Immature natural killer cell (primary cell): Measurements from ENCODE around the gene GRB14. TPM values are rescaled to one million over a fixed set of nuclear protein-coding genes. Genes with fewer than 3 reads are reported as not detected.

Source experiments
- DNase-seq, 3 donors: peaks; one replicate each; pipeline ENCODE4 v3.0.0; 2022; ENCODE audit warnings: mixed read lengths in 1 of 3
- H3K27ac Mint-ChIP-seq, 6 donors: one replicate each; pipeline ENCODE4 v1.8.0; 2020; ENCODE audit warnings: mixed read lengths in 6 of 6, mild to moderate bottlenecking in 5 of 6, inconsistent platforms in 4 of 6, moderate library complexity in 3 of 6
- H3K27me3 Mint-ChIP-seq, 3 donors: one replicate each; pipeline ENCODE4 v1.8.0; 2020 to 2021; ENCODE audit warnings: low read depth in 3 of 3, mild to moderate bottlenecking in 3 of 3, mixed read lengths in 3 of 3, moderate library complexity in 3 of 3, inconsistent platforms in 1 of 3
- H3K36me3 Mint-ChIP-seq, 3 donors: one replicate each; pipeline ENCODE4 v1.8.0; 2020; ENCODE audit warnings: mixed read lengths in 3 of 3, inconsistent platforms in 2 of 3, mild to moderate bottlenecking in 2 of 3
- H3K4me1 Mint-ChIP-seq, 2 donors: one replicate each; pipeline ENCODE4 v1.8.0; 2020; ENCODE audit warnings: inconsistent platforms in 2 of 2, mild to moderate bottlenecking in 2 of 2, mixed read lengths in 2 of 2, moderate library complexity in 1 of 2
- H3K4me3 Mint-ChIP-seq, 5 donors: one replicate each; pipeline ENCODE4 v1.8.0; 2020; ENCODE audit warnings: mild to moderate bottlenecking in 5 of 5, mixed read lengths in 5 of 5, inconsistent platforms in 3 of 5, moderate library complexity in 3 of 5
- H3K9me3 Mint-ChIP-seq, 6 donors: one replicate each; pipeline ENCODE4 v1.8.0; 2020; ENCODE audit warnings: mild to moderate bottlenecking in 6 of 6, mixed read lengths in 6 of 6, inconsistent platforms in 4 of 6, moderate library complexity in 3 of 6
- polyA plus RNA-seq, 3 donors: library from polyadenylated mRNA; unstranded; fragments of 300-500 nt; fragmentation: Illumina TruSeq; gene quantifications; one replicate each; pipeline ENCODE4 v1.2.3, GENCODE V29; 2021

Gene GRB14
- 1 to 10 TPM in 1 of 3 donors, under 1 TPM in 1, not detected in 1; 0.91 to 1.2 TPM for polyA plus RNA-seq

GRCh38 chr2:164620873-164621763 lies at the start of gene GRB14:
Gene GRB14 (minus strand): TSS chr2:164621482. CDS start chr2:164621309, 173 bp downstream.
- peaks cover 0 to 2% of the 10 kb centered on the region in 2 donors for H3K4me1 Mint-ChIP-seq
- DNase-seq = no peak
- peaks cover 0 to 16% (median 3%) of the 10 kb centered on the region in 6 donors for H3K9me3 Mint-ChIP-seq
- H3K36me3 Mint-ChIP-seq = no peaks in the 10 kb centered on the region
- H3K4me3 Mint-ChIP-seq = peak within 1 kb of the TSS; percentile 40 to 61 (median 48)
- no peak within 1 kb of the TSS for H3K27ac Mint-ChIP-seq
- peaks cover 4 to 11% (median 6%) of the 10 kb centered on the region in 3 donors for H3K27me3 Mint-ChIP-seq

GRCh38 chr2:164669291-164669690 lies 48.0 kb upstream of the GRB14 start:
- Mint-ChIP-seq H3K27me3 (peaks cover 0 to 1% (median 0%) of the 10 kb centered on the region in 3 donors), H3K36me3 (no peaks in the 10 kb centered on the region), H3K27ac (no peak overlapping the region), H3K4me3 (no peak overlapping the region), H3K4me1 (no peaks in the 10 kb centered on the region), H3K9me3 (peaks cover 0 to 5% (median 1%) of the 10 kb centered on the region in 6 donors)
- DNase-seq = no peak

GRCh38 chr2:164667566-164667965 lies 46.3 kb upstream of the GRB14 start:
- Mint-ChIP-seq H3K9me3 (peaks cover 0 to 6% (median 3%) of the 10 kb centered on the region in 6 donors), H3K27me3 (no peaks in the 10 kb centered on the region), H3K27ac (no peak overlapping the region), H3K4me1 (no peaks in the 10 kb centered on the region), H3K36me3 (no peaks in the 10 kb centered on the region), H3K4me3 (no peak overlapping the region)
- no peak for DNase-seq

GRCh38 chr2:164664070-164664469 lies 42.8 kb upstream of the GRB14 start:
- no peak overlapping the region for H3K4me3 Mint-ChIP-seq
- H3K9me3 Mint-ChIP-seq = peaks cover 0 to 9% (median 5%) of the 10 kb centered on the region in 6 donors
- no peak overlapping the region for H3K27ac Mint-ChIP-seq
- H3K4me1 Mint-ChIP-seq = no peaks in the 10 kb centered on the region
- no peak for DNase-seq
- H3K27me3 Mint-ChIP-seq = peaks cover 0 to 1% (median 0%) of the 10 kb centered on the region in 3 donors
- no peaks in the 10 kb centered on the region for H3K36me3 Mint-ChIP-seq

- DNase-seq = no peak
- H3K27ac Mint-ChIP-seq = no peak overlapping the region
- H3K4me3 Mint-ChIP-seq = no peak overlapping the region
- H3K27me3 Mint-ChIP-seq = peaks cover 0 to 1% (median 0%) of the 10 kb centered on the region in 3 donors
- no peaks in the 10 kb centered on the region for H3K4me1 Mint-ChIP-seq
- peaks cover 0 to 9% (median 5%) of the 10 kb centered on the region in 6 donors for H3K9me3 Mint-ChIP-seq
- H3K36me3 Mint-ChIP-seq = no peaks in the 10 kb centered on the region
Measured at GRCh38 chr2:164662868-164663631, 41.8 kb upstream of the GRB14 start.

- H3K27ac Mint-ChIP-seq = no peak overlapping the region
- H3K36me3 Mint-ChIP-seq = no peaks in the 10 kb centered on the region
- no peak for DNase-seq
- H3K4me3 Mint-ChIP-seq = no peak overlapping the region
- peaks cover 0 to 1% (median 0%) of the 10 kb centered on the region in 3 donors for H3K27me3 Mint-ChIP-seq
- peaks cover 0 to 9% (median 5%) of the 10 kb centered on the region in 6 donors for H3K9me3 Mint-ChIP-seq
- H3K4me1 Mint-ChIP-seq = no peaks in the 10 kb centered on the region
Measured at GRCh38 chr2:164662066-164662465, 40.8 kb upstream of the GRB14 start.

GRCh38 chr2:164661349-164661748 lies 40.1 kb upstream of the GRB14 start:
- peaks cover 0 to 8% (median 5%) of the 10 kb centered on the region in 6 donors for H3K9me3 Mint-ChIP-seq
- peaks cover 0 to 1% (median 0%) of the 10 kb centered on the region in 3 donors for H3K27me3 Mint-ChIP-seq
- no peak overlapping the region for H3K4me3 Mint-ChIP-seq
- H3K36me3 Mint-ChIP-seq = no peaks in the 10 kb centered on the region
- no peak for DNase-seq
- no peaks in the 10 kb centered on the region for H3K4me1 Mint-ChIP-seq
- H3K27ac Mint-ChIP-seq = no peak overlapping the region

GRCh38 chr2:164657129-164657528 lies 35.8 kb upstream of the GRB14 start:
- Mint-ChIP-seq H3K27ac (no peak overlapping the region), H3K9me3 (peaks cover 5 to 13% (median 7%) of the 10 kb centered on the region in 6 donors), H3K27me3 (peaks cover 0 to 2% (median 0%) of the 10 kb centered on the region in 3 donors)

GRCh38 chr2:164655750-164656149 lies 34.5 kb upstream of the GRB14 start:
- Mint-ChIP-seq H3K36me3 (no peaks in the 10 kb centered on the region), H3K9me3 (peaks cover 7 to 17% (median 14%) of the 10 kb centered on the region in 6 donors), H3K4me1 (no peaks in the 10 kb centered on the region), H3K27me3 (peaks cover 0 to 2% (median 0%) of the 10 kb centered on the region in 3 donors), H3K4me3 (no peak overlapping the region), H3K27ac (no peak overlapping the region)
- no peak for DNase-seq

More at GRCh38 chr2:164657129-164657528, 35.8 kb upstream of the GRB14 start:
- H3K4me1 Mint-ChIP-seq = no peaks in the 10 kb centered on the region
- no peaks in the 10 kb centered on the region for H3K36me3 Mint-ChIP-seq
- no peak for DNase-seq
- no peak overlapping the region for H3K4me3 Mint-ChIP-seq

- Mint-ChIP-seq H3K4me3 (no peak overlapping the region), H3K27ac (no peak overlapping the region), H3K4me1 (no peaks in the 10 kb centered on the region), H3K9me3 (peaks cover 9 to 21% (median 18%) of the 10 kb centered on the region in 6 donors), H3K36me3 (peaks cover 0 to 4% (median 0%) of the 10 kb centered on the region in 3 donors), H3K27me3 (peaks cover 0 to 2% (median 1%) of the 10 kb centered on the region in 3 donors)
- DNase-seq = no peak
Measured at GRCh38 chr2:164655336-164655735, 34.1 kb upstream of the GRB14 start.

GRCh38 chr2:164651361-164651760 lies 30.1 kb upstream of the GRB14 start:
- Mint-ChIP-seq H3K27me3 (peaks cover 0 to 3% (median 1%) of the 10 kb centered on the region in 3 donors), H3K4me3 (no peak overlapping the region), H3K36me3 (peaks cover 0 to 4% (median 0%) of the 10 kb centered on the region in 3 donors), H3K27ac (no peak overlapping the region), H3K9me3 (peaks cover 12 to 48% (median 18%) of the 10 kb centered on the region in 6 donors), H3K4me1 (no peaks in the 10 kb centered on the region)
- DNase-seq = no peak

- H3K4me3 Mint-ChIP-seq = no peak overlapping the region
- H3K36me3 Mint-ChIP-seq = no peaks in the 10 kb centered on the region
- DNase-seq = no peak
- no peaks in the 10 kb centered on the region for H3K27me3 Mint-ChIP-seq
- no peak overlapping the region for H3K27ac Mint-ChIP-seq
- H3K4me1 Mint-ChIP-seq = no peaks in the 10 kb centered on the region
- H3K9me3 Mint-ChIP-seq = peaks cover 0 to 22% (median 6%) of the 10 kb centered on the region in 6 donors
Measured at GRCh38 chr2:164644036-164644700, 22.9 kb upstream of the GRB14 start.

- H3K36me3 Mint-ChIP-seq = no peaks in the 10 kb centered on the region
- DNase-seq = no peak
- no peaks in the 10 kb centered on the region for H3K27me3 Mint-ChIP-seq
- H3K4me1 Mint-ChIP-seq = no peaks in the 10 kb centered on the region
- H3K9me3 Mint-ChIP-seq = peaks cover 0 to 13% (median 8%) of the 10 kb centered on the region in 6 donors
- H3K4me3 Mint-ChIP-seq = no peak overlapping the region
- H3K27ac Mint-ChIP-seq = no peak overlapping the region
Measured at GRCh38 chr2:164642946-164643555, 21.8 kb upstream of the GRB14 start.
